GM12864 (cell line): ENCODE results near the gene ASCC3.

Experiments
- DNase-seq: peaks from one replicate; pipeline ENCODE4 v3.0.0-alpha.2; 2011; ENCODE audit warnings: low read depth
- H3K4me3 ChIP-seq: 2 replicates; pipeline ENCODE4 v1.5.1; 2011; ENCODE audit warnings: mild to moderate bottlenecking, low read depth, low read length, control low read depth
- TF ChIP-seq, protein P1 (sequence below): IDR thresholded peaks from 2 replicates; pipeline ENCODE4 v1.5.1; 2011; ENCODE audit warnings: low read depth, mild to moderate bottlenecking, moderate library complexity, low read length, control low read depth, inconsistent platforms; ENCODE audit errors: missing control alignments

The ASCC3 gene

GRCh38 chr6:100618351-100618671, 262.8 kb downstream of the ASCC3 start:
- DNase-seq: no peak
- TF ChIP-seq, protein P1, sequence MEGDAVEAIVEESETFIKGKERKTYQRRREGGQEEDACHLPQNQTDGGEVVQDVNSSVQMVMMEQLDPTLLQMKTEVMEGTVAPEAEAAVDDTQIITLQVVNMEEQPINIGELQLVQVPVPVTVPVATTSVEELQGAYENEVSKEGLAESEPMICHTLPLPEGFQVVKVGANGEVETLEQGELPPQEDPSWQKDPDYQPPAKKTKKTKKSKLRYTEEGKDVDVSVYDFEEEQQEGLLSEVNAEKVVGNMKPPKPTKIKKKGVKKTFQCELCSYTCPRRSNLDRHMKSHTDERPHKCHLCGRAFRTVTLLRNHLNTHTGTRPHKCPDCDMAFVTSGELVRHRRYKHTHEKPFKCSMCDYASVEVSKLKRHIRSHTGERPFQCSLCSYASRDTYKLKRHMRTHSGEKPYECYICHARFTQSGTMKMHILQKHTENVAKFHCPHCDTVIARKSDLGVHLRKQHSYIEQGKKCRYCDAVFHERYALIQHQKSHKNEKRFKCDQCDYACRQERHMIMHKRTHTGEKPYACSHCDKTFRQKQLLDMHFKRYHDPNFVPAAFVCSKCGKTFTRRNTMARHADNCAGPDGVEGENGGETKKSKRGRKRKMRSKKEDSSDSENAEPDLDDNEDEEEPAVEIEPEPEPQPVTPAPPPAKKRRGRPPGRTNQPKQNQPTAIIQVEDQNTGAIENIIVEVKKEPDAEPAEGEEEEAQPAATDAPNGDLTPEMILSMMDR: no peak
- H3K4me3 ChIP-seq: no peak overlapping the region

DNA sequence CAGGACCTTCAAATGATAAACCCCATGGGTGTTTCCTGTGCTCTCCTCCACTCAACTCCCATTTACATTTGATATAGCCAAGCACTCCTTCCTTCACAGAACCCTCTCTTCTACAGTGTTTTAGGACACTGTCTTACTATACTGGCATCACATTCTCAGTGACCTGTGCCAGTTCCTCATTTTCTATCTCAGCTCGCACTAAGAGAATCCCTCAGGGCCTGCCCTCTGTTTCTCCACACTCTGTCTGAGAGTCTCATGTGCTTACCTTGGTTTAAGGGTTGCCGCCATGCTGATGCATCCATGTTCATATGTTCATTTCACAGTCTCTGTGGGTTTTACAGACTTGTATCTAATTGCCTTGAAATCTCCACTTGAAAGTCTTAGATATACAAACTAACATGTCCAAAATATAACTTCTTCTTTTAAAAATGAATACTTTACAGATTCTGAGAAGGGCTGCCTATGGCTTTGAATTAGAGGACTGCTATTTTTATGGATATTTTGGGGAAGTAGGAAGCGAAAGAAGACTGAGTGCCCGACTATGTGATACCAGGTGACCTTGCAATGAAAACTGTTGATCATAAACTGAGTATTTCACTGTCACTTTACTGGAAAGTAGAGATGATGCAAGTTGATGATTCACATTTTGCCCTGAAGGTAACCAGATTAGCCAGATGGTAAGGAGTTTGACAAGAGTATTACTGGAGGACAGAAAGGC, 263.3 kb downstream of the ASCC3 start:
- no peak for DNase-seq
- H3K4me3 ChIP-seq: no peak overlapping the region
- TF ChIP-seq, protein P1: no peak

DNA sequence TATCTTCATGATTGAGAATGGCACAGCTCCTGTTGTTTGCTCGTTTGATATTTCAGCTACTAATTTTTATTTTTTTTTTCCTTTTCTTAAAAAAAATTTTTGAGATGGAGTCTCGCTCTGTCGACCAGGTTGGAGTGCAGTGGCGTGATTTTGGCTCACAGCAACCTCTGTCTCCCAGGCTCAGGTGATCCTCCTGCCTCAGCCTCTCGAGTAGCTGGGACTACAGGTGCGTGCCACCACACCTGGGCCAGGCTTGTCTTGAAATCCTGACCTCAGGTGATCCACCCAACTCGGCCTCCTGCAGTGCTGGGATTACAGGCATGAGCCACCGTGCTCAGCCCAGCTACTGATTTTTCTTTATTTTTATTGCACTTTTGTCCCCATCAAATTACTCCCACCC, 266.2 kb downstream of the ASCC3 start:
- DNase-seq: no peak
- H3K4me3 ChIP-seq: no peak overlapping the region
- TF ChIP-seq, protein P1: no peak

DNA sequence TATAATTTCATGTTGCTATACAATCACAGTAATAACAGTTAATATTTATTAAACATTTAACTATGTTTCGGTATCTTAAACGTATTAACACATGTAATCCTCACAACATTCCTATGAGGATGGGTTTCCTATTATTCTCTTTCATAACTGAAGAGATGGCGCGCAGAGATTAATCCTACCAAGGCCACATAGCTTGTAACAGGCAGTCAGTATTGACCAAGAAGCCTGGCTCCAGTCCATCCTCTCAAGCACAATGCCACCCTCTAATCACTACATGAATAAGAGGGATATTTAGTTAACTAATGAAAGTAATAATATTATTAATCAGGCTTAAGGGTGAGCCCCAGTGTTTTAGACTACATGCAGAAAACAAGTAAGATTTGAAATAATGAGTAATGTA, 266.7 kb downstream of the ASCC3 start:
- no peak overlapping the region for H3K4me3 ChIP-seq
- TF ChIP-seq, protein P1: no peak
- no peak for DNase-seq

DNA sequence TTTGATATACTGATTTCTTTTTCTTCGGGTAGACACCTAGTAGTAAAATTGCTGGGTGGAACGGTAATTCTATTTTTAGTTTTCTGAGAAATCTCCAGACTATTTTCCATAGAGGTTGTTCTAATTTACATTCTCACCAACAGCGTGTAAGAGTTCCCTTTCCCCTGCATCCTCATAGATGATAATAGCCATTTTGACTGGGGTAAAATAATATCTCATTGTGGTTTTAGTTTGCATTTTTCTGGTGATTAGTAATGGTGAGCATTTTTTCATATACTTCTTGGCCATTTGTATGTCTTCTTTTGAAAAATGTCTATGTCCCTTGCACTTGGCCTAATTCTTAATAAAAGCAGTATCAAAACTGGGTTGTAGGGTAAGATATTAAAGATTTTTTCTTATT, 267.5 kb downstream of the ASCC3 start:
- no peak for DNase-seq
- TF ChIP-seq, protein P1: no peak
- no peak overlapping the region for H3K4me3 ChIP-seq

DNA sequence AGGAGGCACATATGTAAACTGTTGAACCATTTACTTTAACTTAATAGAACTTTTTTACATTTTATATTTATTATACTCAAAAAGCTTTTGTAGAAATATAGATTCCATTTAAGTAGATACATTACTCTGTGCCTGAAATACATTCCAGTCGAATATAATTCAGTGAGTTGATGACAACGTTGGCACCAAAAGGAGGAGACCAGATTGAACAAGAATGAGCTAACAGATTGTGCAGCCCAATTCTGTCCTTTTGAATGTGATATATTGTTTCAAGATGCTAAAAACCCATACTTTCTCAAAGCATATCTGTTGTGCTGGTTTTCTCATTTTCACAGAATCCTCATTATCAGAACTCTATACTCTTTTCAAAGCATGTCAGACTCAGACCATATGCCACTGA, 269.0 kb downstream of the ASCC3 start:
- TF ChIP-seq, protein P1: no peak
- no peak overlapping the region for H3K4me3 ChIP-seq
- no peak for DNase-seq

DNA sequence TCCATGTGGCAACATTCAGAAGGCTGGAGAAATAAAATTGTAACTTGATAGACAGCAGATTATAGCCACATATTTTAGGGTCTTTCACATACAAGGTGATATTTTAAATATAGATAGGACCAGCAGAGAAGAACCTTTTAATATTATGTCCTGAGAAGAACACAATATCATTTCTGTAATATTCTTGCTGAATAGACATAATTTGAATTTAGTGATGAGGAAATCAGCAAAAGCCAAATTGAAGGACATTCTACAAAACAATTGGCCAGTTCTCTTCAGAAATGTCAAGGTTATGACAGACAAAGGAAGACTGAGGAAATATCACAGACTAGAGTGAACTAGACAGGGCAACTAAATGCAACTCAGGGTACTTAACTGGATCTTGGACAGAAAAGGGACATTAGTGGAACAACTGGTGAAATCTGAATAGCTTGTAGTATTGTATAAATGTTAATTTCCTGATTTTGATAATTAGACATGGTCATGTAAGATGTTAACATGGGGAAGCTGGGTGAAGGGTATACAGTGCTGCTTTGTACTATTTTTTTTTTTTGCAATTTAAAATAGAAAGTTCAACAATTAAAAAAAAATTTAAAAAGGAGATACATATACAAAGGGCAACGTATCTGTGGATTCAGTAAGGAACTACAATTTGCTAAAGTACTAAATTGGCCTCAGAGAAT, 281.9 kb downstream of the ASCC3 start:
- no peak for DNase-seq
- no peak overlapping the region for H3K4me3 ChIP-seq
- TF ChIP-seq, protein P1: no peak
